Heart right ventricle (tissue), 16 donors: ENCODE measurements around the gene NPAS3. TPM values are rescaled to one million over a fixed set of nuclear protein-coding genes. Genes with fewer than 3 reads are reported as not detected.

Source experiments
- ATAC-seq, 8 donors: fragments of 200-7000 bp; cut with Tn5 transposase; one replicate each; pipeline ENCODE4 v1.9.1; 2020; ENCODE audit warnings: mild to moderate bottlenecking in 8 of 8, moderate library complexity in 8 of 8, moderate number of reproducible peaks in 1 of 8
- DNase-seq, 2 donors: peaks; one replicate each; pipeline ENCODE4 v3.0.0-alpha.2; 2020
- H3K27ac ChIP-seq, 10 donors: fragments of 200-600 bp; sonication (generic) in 2 of 10; one replicate each; pipeline versions ENCODE4 v1.5.0 to v1.8.0; 2020 to 2022; ENCODE audit warnings: mild to moderate bottlenecking in 3 of 10
- H3K27me3 ChIP-seq, 7 donors: fragments of 200-600 bp; one replicate each; pipeline ENCODE4 v1.8.0; 2021 to 2022; ENCODE audit warnings: mild to moderate bottlenecking in 2 of 7
- H3K36me3 ChIP-seq, 9 donors: fragments of 200-600 bp; sonication (generic) in 1 of 9; one replicate each; pipeline versions ENCODE4 v1.5.0 to v1.8.0; 2020 to 2022; ENCODE audit warnings: mild to moderate bottlenecking in 2 of 9
- H3K4me1 ChIP-seq, 9 donors: fragments of 200-600 bp; sonication (generic) in 1 of 9; one replicate each; pipeline versions ENCODE4 v1.5.0 to v1.8.0; 2020 to 2022; ENCODE audit warnings: mild to moderate bottlenecking in 4 of 9
- H3K4me3 ChIP-seq, 10 donors: fragments of 200-600 bp; sonication (generic) in 2 of 10; one replicate each; pipeline versions ENCODE4 v1.5.0 to v1.8.0; 2020 to 2022; ENCODE audit warnings: mild to moderate bottlenecking in 7 of 10, moderate library complexity in 2 of 10
- H3K9me3 ChIP-seq, 11 donors: fragments of 200-600 bp in 10 of 11; sonication (generic) in 2 of 11; one replicate each; pipeline versions ENCODE4 v1.5.0 to v1.8.0; 2013 to 2022; ENCODE audit warnings: mild to moderate bottlenecking in 2 of 11, control low read depth in 1 of 11, moderate library complexity in 1 of 11
- WGBS, 2 donors: extraction: QIAGEN DNeasy Blood & Tissue Kit; methylation state at CpG; one replicate each; pipeline ENCODE4 v1.1.7; 2013; ENCODE audit warnings: inconsistent platforms in 1 of 2; 5-methylcytosine and 5-hydroxymethylcytosine counted together
- intact Hi-C, 10 donors: fragments of 100-400 bp; cut with DNase I; formaldehyde crosslinking; loops; one replicate each; pipeline versions ENCODE4 v1.11.1 to v1.14.2; 2022
- polyA plus RNA-seq, 2 donors: library from polyadenylated mRNA; stranded (reverse); fragments of 200-250 nt; gene quantifications; one replicate each; pipeline ENCODE4 v1.2.3, GENCODE V29; 2013
- total RNA-seq, 10 donors: library from RNA; stranded (reverse); fragmentation: NEBNext Ultra II Directional in 3 of 10; extraction: Animal tissue kit (Norgen Biotek cat#: 25700) in 3 of 10; gene quantifications; one replicate each; pipeline versions ENCODE4 v1.2.1 to v1.2.4, GENCODE V29; 2021 to 2023
- TF ChIP-seq, protein P1 (sequence below), 9 donors: fragments of 200-600 bp; sonication (generic) in 2 of 9; IDR thresholded peaks; one replicate each; pipeline versions ENCODE4 v1.5.0 to v1.8.0; 2021 to 2022; ENCODE audit warnings: antibody characterized with exemption in 9 of 9, mild to moderate bottlenecking in 5 of 9, moderate library complexity in 1 of 9
- donor health status: Arrhythmogenic right ventricular cardiomyopathy.
- donor health status: ischemic (EF 13 %, LVEDD 7.1; RV severe dilation, severe dysfunction).
- donor health status: healthy with polysubstance abuse.
- donor health status: DM: no; HTN: yes; CAD: no.
- donor health status: DM: no; HTN: no; CAD: no.
- donor health status: ischemic (EF 25% LVEDD 6.9; RV normal size, moderate dysfunction).
- donor health status: ischemic (EF 25% LVEDD 5.7; RV mildly dilated, moderate dysfunction).
- donor health status: healthy.
- donor health status: DM: yes; HTN: yes; CAD: no.
- donor health status: Ischemic cardiomyopathy.
- donor health status: ischemic (EF 35%, LVEDD 5.7; RV mildly dilated, moderate dysfunction).
- donor health status: nonischemic (EF 11% LVEDD 7.7; RV severe dilation, severe dysfunction).
- donor health status: DM: yes; HTN: yes; CAD: no.
- donor health status: PGD.
- donor health status: ischemic (EF 29% LVEDD 5.4; RV normal size, mild dysfunction).
- donor health status: nonischemic (EF 23%, LVEDD 6.1; RV moderate dilation, normal function).

NPAS3 gene
- total and polyA plus RNA-seq, 12 donors: 0.12 to 2.8 (median 0.99) TPM

DNA sequence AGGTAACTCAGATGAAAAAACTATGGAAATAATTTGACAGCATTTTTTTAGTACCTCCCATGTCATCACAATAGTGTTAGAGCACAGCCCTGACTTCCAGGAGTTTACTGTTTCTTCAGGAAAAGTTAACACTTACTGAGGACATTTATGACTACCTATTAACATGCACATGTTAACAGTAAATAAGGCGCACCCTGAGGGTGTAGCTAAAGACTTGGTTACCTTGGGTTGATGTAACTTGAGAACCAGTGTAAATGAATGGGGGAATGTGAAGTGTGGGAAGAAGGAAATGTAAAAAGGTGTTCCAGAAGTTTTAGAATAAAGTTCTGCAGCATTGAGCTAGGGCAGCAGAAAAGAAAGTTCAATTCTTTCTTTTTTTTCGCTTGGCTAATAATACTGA lies 646.0 kb downstream of the NPAS3 start:
- intact Hi-C loops: no loop called here
- H3K27ac ChIP-seq: no peak overlapping the region
- H3K4me3 ChIP-seq: no peak overlapping the region
- TF ChIP-seq, protein P1, sequence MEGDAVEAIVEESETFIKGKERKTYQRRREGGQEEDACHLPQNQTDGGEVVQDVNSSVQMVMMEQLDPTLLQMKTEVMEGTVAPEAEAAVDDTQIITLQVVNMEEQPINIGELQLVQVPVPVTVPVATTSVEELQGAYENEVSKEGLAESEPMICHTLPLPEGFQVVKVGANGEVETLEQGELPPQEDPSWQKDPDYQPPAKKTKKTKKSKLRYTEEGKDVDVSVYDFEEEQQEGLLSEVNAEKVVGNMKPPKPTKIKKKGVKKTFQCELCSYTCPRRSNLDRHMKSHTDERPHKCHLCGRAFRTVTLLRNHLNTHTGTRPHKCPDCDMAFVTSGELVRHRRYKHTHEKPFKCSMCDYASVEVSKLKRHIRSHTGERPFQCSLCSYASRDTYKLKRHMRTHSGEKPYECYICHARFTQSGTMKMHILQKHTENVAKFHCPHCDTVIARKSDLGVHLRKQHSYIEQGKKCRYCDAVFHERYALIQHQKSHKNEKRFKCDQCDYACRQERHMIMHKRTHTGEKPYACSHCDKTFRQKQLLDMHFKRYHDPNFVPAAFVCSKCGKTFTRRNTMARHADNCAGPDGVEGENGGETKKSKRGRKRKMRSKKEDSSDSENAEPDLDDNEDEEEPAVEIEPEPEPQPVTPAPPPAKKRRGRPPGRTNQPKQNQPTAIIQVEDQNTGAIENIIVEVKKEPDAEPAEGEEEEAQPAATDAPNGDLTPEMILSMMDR (IDR thresholded peaks at IDR 0.05): no peak
- DNase-seq (no peak), ATAC-seq (no peak)
- no peaks in the 10 kb centered on the region for H3K36me3 ChIP-seq
- no peaks in the 10 kb centered on the region for H3K9me3 ChIP-seq
- H3K27me3 ChIP-seq: no peaks in the 10 kb centered on the region
- 95% methylated on average over 2 of the region's 2 CpGs for WGBS, 2 donors
- no peaks in the 10 kb centered on the region for H3K4me1 ChIP-seq

DNA sequence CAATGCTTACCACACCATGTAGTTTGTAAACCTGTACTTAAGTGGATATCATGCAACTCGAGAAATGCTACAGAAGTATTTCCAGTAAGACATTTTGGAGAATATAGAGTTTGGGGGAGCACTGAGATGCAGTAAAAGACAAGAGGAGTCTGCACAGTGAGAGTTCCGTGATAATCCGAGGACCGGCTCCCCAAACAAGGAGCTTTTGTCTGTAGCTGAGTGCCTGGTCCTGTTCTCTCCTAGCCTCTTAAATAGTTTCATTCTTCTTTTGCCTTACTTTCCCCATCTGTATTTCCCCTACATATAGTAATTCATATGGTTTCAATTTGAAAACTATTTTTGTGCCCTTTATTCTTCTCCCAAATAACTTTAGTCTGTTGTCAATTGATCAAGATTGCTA lies 648.1 kb downstream of the NPAS3 start:
- ATAC-seq (no peak), DNase-seq (no peak)
- H3K36me3 ChIP-seq: no peaks in the 10 kb centered on the region
- intact Hi-C loops: no loop called here
- 86 to 92% methylated on average over 4 of the region's 4 CpGs for WGBS, 2 donors
- TF ChIP-seq, protein P1 (IDR thresholded peaks at IDR 0.05): no peak
- no peaks in the 10 kb centered on the region for H3K4me1 ChIP-seq
- no peaks in the 10 kb centered on the region for H3K27me3 ChIP-seq
- H3K27ac ChIP-seq: no peak overlapping the region
- H3K9me3 ChIP-seq: no peaks in the 10 kb centered on the region
- no peak overlapping the region for H3K4me3 ChIP-seq

DNA sequence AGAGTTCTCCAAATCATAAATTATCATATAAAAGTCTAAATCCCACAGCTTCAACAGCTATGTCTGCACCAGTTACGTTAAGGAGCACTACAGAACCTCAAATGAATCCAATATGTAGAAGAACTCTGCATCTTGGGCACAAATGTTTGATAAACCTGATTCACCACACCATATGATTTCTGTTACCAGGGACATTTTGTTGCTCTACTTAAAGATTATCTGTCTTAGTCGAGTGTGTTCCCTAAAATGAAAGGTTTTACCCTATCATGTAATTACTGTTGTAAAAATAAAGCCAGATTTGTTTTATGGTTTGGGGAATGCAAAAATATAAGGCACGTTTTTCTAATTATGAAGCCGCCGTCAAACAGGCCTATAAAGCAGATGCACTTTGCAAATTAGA lies 649.1 kb downstream of the NPAS3 start:
- no peak for ATAC-seq
- 86 to 92% methylated on average over 5 of the region's 5 CpGs for WGBS, 2 donors
- DNase-seq: no peak
- Histone ChIP-seq H3K27me3 (no peaks in the 10 kb centered on the region), H3K4me1 (no peaks in the 10 kb centered on the region), H3K4me3 (no peak overlapping the region), H3K36me3 (no peaks in the 10 kb centered on the region), H3K27ac (no peak overlapping the region), H3K9me3 (no peaks in the 10 kb centered on the region)
- TF ChIP-seq, protein P1 (IDR thresholded peaks at IDR 0.05): no peak
- intact Hi-C loops: no loop called here

DNA sequence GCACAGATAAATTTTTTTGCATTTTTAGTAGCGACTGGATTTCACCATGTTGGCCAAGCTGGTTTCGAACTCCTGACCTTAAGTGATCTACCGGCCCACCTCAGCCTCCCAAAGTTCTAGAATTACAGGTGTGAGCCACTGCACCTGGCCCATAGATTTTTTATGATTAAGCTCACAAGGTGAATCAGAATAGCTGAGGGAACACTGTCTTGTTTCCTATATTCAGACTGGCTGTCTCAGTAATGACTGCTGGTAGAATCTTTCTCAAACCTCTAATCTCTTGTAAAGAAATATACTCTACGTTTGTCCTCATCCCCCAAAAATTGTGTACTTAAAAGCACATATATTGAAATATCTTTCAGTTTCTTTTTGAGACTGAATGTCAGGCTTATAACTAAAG lies 650.1 kb downstream of the NPAS3 start:
- WGBS, 2 donors: 92 to 93% methylated on average over 4 of the region's 4 CpGs
- intact Hi-C loops: no loop called here
- ATAC-seq: no peak
- Histone ChIP-seq H3K27me3 (no peaks in the 10 kb centered on the region), H3K9me3 (no peaks in the 10 kb centered on the region), H3K4me3 (no peak overlapping the region), H3K4me1 (no peaks in the 10 kb centered on the region), H3K27ac (no peak overlapping the region), H3K36me3 (no peaks in the 10 kb centered on the region)
- DNase-seq: no peak
- TF ChIP-seq, protein P1 (IDR thresholded peaks at IDR 0.05): no peak

DNA sequence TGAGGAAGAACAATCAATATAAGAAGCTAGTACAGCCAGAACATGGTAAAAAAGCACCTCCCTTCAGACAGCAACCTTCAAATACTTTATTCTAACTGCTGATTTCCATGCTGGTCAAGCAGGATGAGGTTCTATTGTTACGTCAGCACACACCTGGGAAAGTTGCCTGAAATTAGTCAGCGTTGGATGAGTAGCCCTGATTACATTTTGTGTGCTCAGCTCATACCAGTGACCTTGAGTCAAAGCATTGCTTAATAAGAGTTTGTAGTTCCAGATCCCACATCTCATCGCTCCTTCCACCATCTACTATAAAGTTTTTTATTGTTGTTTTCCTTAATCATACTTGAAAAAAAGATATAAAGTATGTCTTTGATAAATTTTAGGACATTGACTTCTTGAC lies 650.7 kb downstream of the NPAS3 start:
- WGBS, 2 donors: 68 to 77% methylated on average over 3 of the region's 3 CpGs
- H3K27ac ChIP-seq: no peak overlapping the region
- no peaks in the 10 kb centered on the region for H3K9me3 ChIP-seq
- no peak for DNase-seq
- no peaks in the 10 kb centered on the region for H3K36me3 ChIP-seq
- TF ChIP-seq, protein P1 (IDR thresholded peaks at IDR 0.05): no peak
- H3K4me3 ChIP-seq: no peak overlapping the region
- H3K4me1 ChIP-seq: no peaks in the 10 kb centered on the region
- no peaks in the 10 kb centered on the region for H3K27me3 ChIP-seq
- ATAC-seq: no peak
- intact Hi-C loops: no loop called here
